Adrenal gland (tissue), 5 donors: ENCODE results near the gene BMP8A.

Experiments
- CTCF ChIP-seq, 6 experiments: fragments of 450-650 bp in 4 of 6; fragments of 200-600 bp in 2 of 6; sonication (generic) in 1 of 6; IDR thresholded peaks; 1 replicate in 5 of 6; 2 replicates in 1 of 6; pipeline versions ENCODE4 v1.5.1 to v1.8.0; 2016 to 2021; ENCODE audit warnings: antibody characterized with exemption in 6 of 6, mild to moderate bottlenecking in 2 of 6, moderate library complexity in 1 of 6
- POLR2A ChIP-seq, 2 donors: fragments of 450-650 bp; IDR thresholded peaks; one replicate each; pipeline ENCODE4 v1.6.1; 2017; ENCODE audit warnings: antibody characterized with exemption in 2 of 2, mild to moderate bottlenecking in 2 of 2, moderate library complexity in 1 of 2
- donor health status: DM: no; HTN: no; CAD: no.

GRCh38 chr1:39494671-39495410 lies 3.4 kb downstream of the BMP8A start:
- TF ChIP-seq CTCF (IDR thresholded peaks at IDR 0.05) (no peak), POLR2A (IDR thresholded peaks at IDR 0.05) (no peak)
